Islet precursor cell (in vitro differentiated cells): ENCODE measurements around the gene BICRA.
"Not testable (repeated sequence)": the region's sequence is repeated elsewhere in the genome, so short reads cannot be mapped to it uniquely, and the experiment has no call there.

ENCODE experiments used
- DNase-seq: peaks from one replicate; pipeline ENCODE4 v3.0.0-alpha.2; 2018

BICRA gene

GRCh38 chr19:47663911-47664771 is 55.2 kb downstream of the BICRA start:
- peak; percentile 82 for DNase-seq

GRCh38 chr19:47668556-47668955 is 59.6 kb downstream of the BICRA start:
- DNase-seq = not testable (repeated sequence)

- no peak for DNase-seq
Measured at GRCh38 chr19:47670736-47671135, 61.8 kb downstream of the BICRA start.

- DNase-seq = no peak
Measured at GRCh38 chr19:47671499-47671898, 62.6 kb downstream of the BICRA start.

GRCh38 chr19:47673426-47673825 is 64.5 kb downstream of the BICRA start:
- DNase-seq = no peak

GRCh38 chr19:47674548-47674947 is 65.6 kb downstream of the BICRA start:
- no peak for DNase-seq

GRCh38 chr19:47675271-47675670 is 66.3 kb downstream of the BICRA start:
- no peak for DNase-seq

GRCh38 chr19:47675859-47676258 is 66.9 kb downstream of the BICRA start:
- no peak for DNase-seq

- DNase-seq = no peak
Measured at GRCh38 chr19:47676811-47677210, 67.9 kb downstream of the BICRA start.

GRCh38 chr19:47679251-47679900 is 70.4 kb downstream of the BICRA start:
- DNase-seq = no peak

- DNase-seq = no peak
Measured at GRCh38 chr19:47679922-47680857, 71.3 kb downstream of the BICRA start.

- no peak for DNase-seq
Measured at GRCh38 chr19:47680858-47681332, 72.0 kb downstream of the BICRA start.

- no peak for DNase-seq
Measured at GRCh38 chr19:47681388-47681787, 72.5 kb downstream of the BICRA start.

GRCh38 chr19:47681936-47682335 is 73.0 kb downstream of the BICRA start:
- no peak for DNase-seq

GRCh38 chr19:47682939-47683338 is 74.0 kb downstream of the BICRA start:
- DNase-seq = no peak

GRCh38 chr19:47686679-47687450 is 77.9 kb downstream of the BICRA start:
- DNase-seq = no peak

- no peak for DNase-seq
Measured at GRCh38 chr19:47687906-47688305, 79.0 kb downstream of the BICRA start.

GRCh38 chr19:47691090-47691489 is 82.2 kb downstream of the BICRA start:
- no peak for DNase-seq

- DNase-seq = no peak
Measured at GRCh38 chr19:47691782-47692181, 82.8 kb downstream of the BICRA start.

GRCh38 chr19:47693489-47693888 is 84.6 kb downstream of the BICRA start:
- no peak for DNase-seq

GRCh38 chr19:47693903-47694302 is 85.0 kb downstream of the BICRA start:
- DNase-seq = no peak
